Astrocyte (in vitro differentiated cells and primary cell): Measurements from ENCODE around the gene GRAMD1B.

Experiments
- EZH2 ChIP-seq: IDR thresholded peaks from 2 replicates; pipeline ENCODE4 v1.6.1; 2012; ENCODE audit warnings: mild to moderate bottlenecking, low read length, inconsistent platforms; ENCODE audit not compliant: insufficient read depth
- TF ChIP-seq, protein P1 (sequence below): IDR thresholded peaks from 2 replicates; pipeline ENCODE4 v1.5.1; 2011; ENCODE audit warnings: low read depth, mild to moderate bottlenecking, inconsistent platforms, low read length, moderate library complexity; ENCODE audit not compliant: insufficient read depth

DNA sequence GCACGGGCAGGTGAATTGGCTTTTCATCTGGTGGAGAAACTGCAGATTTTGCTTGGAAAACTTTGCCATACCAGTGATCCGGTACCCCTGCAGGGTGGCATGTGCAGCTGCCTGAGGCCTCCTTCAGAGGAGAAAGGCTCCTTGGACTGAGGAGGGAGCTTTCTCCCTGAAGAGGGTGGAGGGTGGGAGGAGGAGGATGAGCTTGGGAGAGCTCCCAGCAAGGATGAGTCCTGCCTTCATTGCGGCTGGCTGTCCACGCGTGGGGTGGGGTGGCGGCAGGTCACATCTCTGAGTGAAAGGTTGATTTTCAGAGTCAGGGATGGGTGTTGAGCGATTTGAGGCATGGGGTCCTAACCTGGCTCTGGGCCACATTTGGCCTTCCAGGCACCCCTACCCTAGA, 96.8 kb downstream of the GRAMD1B start:
- TF ChIP-seq, protein P1, sequence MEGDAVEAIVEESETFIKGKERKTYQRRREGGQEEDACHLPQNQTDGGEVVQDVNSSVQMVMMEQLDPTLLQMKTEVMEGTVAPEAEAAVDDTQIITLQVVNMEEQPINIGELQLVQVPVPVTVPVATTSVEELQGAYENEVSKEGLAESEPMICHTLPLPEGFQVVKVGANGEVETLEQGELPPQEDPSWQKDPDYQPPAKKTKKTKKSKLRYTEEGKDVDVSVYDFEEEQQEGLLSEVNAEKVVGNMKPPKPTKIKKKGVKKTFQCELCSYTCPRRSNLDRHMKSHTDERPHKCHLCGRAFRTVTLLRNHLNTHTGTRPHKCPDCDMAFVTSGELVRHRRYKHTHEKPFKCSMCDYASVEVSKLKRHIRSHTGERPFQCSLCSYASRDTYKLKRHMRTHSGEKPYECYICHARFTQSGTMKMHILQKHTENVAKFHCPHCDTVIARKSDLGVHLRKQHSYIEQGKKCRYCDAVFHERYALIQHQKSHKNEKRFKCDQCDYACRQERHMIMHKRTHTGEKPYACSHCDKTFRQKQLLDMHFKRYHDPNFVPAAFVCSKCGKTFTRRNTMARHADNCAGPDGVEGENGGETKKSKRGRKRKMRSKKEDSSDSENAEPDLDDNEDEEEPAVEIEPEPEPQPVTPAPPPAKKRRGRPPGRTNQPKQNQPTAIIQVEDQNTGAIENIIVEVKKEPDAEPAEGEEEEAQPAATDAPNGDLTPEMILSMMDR = no peak
- TF ChIP-seq EZH2 = no peak
